ENCODE data around the gene ARID5B. TPM values are rescaled to one million over a fixed set of nuclear protein-coding genes. Genes with fewer than 3 reads are reported as not detected.

Gene ARID5B
- total RNA-seq, 1 donor from 2014 or later, result 0.62 TPM

GRCh38 chr10:61961278-61961677 is 59.8 kb downstream of the ARID5B start:
- no peaks in the 10 kb centered on the region for H3K9me3 Mint-ChIP-seq (ENCODE audit: unreplicated experiment)
- H3K4me1 Mint-ChIP-seq (ENCODE audit: unreplicated experiment), result no peaks in the 10 kb centered on the region
- DNase-seq (ENCODE audit: low spot score), result no peak
- TF ChIP-seq, protein P1, sequence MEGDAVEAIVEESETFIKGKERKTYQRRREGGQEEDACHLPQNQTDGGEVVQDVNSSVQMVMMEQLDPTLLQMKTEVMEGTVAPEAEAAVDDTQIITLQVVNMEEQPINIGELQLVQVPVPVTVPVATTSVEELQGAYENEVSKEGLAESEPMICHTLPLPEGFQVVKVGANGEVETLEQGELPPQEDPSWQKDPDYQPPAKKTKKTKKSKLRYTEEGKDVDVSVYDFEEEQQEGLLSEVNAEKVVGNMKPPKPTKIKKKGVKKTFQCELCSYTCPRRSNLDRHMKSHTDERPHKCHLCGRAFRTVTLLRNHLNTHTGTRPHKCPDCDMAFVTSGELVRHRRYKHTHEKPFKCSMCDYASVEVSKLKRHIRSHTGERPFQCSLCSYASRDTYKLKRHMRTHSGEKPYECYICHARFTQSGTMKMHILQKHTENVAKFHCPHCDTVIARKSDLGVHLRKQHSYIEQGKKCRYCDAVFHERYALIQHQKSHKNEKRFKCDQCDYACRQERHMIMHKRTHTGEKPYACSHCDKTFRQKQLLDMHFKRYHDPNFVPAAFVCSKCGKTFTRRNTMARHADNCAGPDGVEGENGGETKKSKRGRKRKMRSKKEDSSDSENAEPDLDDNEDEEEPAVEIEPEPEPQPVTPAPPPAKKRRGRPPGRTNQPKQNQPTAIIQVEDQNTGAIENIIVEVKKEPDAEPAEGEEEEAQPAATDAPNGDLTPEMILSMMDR (IDR thresholded peaks at IDR 0.05; ENCODE audit: unreplicated experiment), result no peak
- H3K27me3 Mint-ChIP-seq (ENCODE audit: unreplicated experiment), result no peaks in the 10 kb centered on the region
- no peak overlapping the region for H3K4me3 Mint-ChIP-seq (ENCODE audit: unreplicated experiment)
- no peak overlapping the region for H3K27ac Mint-ChIP-seq (ENCODE audit: unreplicated experiment)
- H3K36me3 Mint-ChIP-seq (ENCODE audit: low read depth, unreplicated experiment), result no peaks in the 10 kb centered on the region

GRCh38 chr10:61962971-61963370 is 61.5 kb downstream of the ARID5B start:
- no peak overlapping the region for H3K27ac Mint-ChIP-seq (ENCODE audit: unreplicated experiment)
- no peak for DNase-seq (ENCODE audit: low spot score)
- no peaks in the 10 kb centered on the region for H3K4me1 Mint-ChIP-seq (ENCODE audit: unreplicated experiment)
- no peak overlapping the region for H3K4me3 Mint-ChIP-seq (ENCODE audit: unreplicated experiment)
- TF ChIP-seq, protein P1 (IDR thresholded peaks at IDR 0.05; ENCODE audit: unreplicated experiment), result no peak
- H3K9me3 Mint-ChIP-seq (ENCODE audit: unreplicated experiment), result no peaks in the 10 kb centered on the region
- no peaks in the 10 kb centered on the region for H3K27me3 Mint-ChIP-seq (ENCODE audit: unreplicated experiment)
- no peaks in the 10 kb centered on the region for H3K36me3 Mint-ChIP-seq (ENCODE audit: low read depth, unreplicated experiment)

GRCh38 chr10:61963669-61964058 is 62.2 kb downstream of the ARID5B start:
- no peak for DNase-seq (ENCODE audit: low spot score)
- Mint-ChIP-seq H3K9me3 (ENCODE audit: unreplicated experiment) (no peaks in the 10 kb centered on the region), H3K27me3 (ENCODE audit: unreplicated experiment) (no peaks in the 10 kb centered on the region), H3K4me3 (ENCODE audit: unreplicated experiment) (no peak overlapping the region), H3K27ac (ENCODE audit: unreplicated experiment) (no peak overlapping the region), H3K36me3 (ENCODE audit: low read depth, unreplicated experiment) (no peaks in the 10 kb centered on the region), H3K4me1 (ENCODE audit: unreplicated experiment) (no peaks in the 10 kb centered on the region)
- TF ChIP-seq, protein P1 (IDR thresholded peaks at IDR 0.05; ENCODE audit: unreplicated experiment), result no peak

DNA sequence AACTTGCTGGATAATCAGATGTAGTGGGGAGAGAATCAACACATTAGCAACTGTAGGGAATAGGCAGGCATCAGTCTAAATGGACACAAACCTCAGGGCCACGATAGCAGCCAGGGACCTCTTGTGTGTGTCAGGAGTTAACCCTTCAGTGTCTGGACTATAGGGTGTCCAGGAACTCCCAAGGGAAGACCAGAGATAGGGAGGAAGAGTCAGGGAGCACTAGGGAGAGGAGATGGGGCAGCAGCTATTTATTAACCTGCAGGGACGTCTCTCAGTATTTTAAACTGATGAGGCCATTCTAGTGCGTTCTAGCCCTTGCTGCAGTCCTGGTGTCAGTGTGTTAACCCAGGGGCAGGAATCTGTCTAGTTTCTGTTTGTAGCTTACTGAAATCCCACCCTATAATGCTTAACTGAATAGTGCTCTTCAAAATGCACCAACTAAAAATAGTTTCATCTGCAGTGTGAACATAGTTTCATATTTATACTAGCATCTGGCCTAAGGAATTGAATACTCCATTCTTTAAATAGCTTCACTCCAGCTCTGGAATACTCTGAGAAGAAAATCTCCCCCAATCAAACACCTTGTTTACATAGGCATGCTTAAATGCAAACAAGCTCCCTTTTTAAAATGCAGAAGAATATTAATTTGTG is 62.7 kb downstream of the ARID5B start:
- TF ChIP-seq, protein P1 (IDR thresholded peaks at IDR 0.05; ENCODE audit: unreplicated experiment), result no peak
- H3K36me3 Mint-ChIP-seq (ENCODE audit: low read depth, unreplicated experiment), result no peaks in the 10 kb centered on the region
- no peaks in the 10 kb centered on the region for H3K27me3 Mint-ChIP-seq (ENCODE audit: unreplicated experiment)

GRCh38 chr10:61964949-61965702 is 63.6 kb downstream of the ARID5B start:
- DNase-seq (ENCODE audit: low spot score), result no peak
- no peaks in the 10 kb centered on the region for H3K36me3 Mint-ChIP-seq (ENCODE audit: low read depth, unreplicated experiment)
- no peak overlapping the region for H3K4me3 Mint-ChIP-seq (ENCODE audit: unreplicated experiment)
- H3K4me1 Mint-ChIP-seq (ENCODE audit: unreplicated experiment), result no peaks in the 10 kb centered on the region
- no peak overlapping the region for H3K27ac Mint-ChIP-seq (ENCODE audit: unreplicated experiment)
- H3K27me3 Mint-ChIP-seq (ENCODE audit: unreplicated experiment), result no peaks in the 10 kb centered on the region
- H3K9me3 Mint-ChIP-seq (ENCODE audit: unreplicated experiment), result no peaks in the 10 kb centered on the region
- TF ChIP-seq, protein P1 (IDR thresholded peaks at IDR 0.05; ENCODE audit: unreplicated experiment), result no peak

More for the DNA sequence above, 62.7 kb downstream of the ARID5B start:
- Mint-ChIP-seq H3K4me3 (ENCODE audit: unreplicated experiment) (no peak overlapping the region), H3K4me1 (ENCODE audit: unreplicated experiment) (no peaks in the 10 kb centered on the region), H3K27ac (ENCODE audit: unreplicated experiment) (no peak overlapping the region), H3K9me3 (ENCODE audit: unreplicated experiment) (no peaks in the 10 kb centered on the region)
- DNase-seq (ENCODE audit: low spot score), result no peak

All from endothelial cell (in vitro differentiated cells).